Endothelial cell of umbilical vein (primary cell): ENCODE data around the gene VSIG10. TPM values are rescaled to one million over a fixed set of nuclear protein-coding genes. Genes with fewer than 3 reads are reported as not detected.

Experiments
- Bru-seq: library from RNA; stranded (reverse); fragments of 400-500 nt; gene quantifications from one replicate; lab custom pipeline; 2021; lab: Mats Ljungman, UMichigan
- BruChase-seq, 2 experiments: library from RNA; stranded (reverse); fragments of 400-500 nt; gene quantifications; one replicate each; lab custom pipeline; 2021; lab: Mats Ljungman, UMichigan
- BruUV-seq: library from RNA; stranded (reverse); fragments of 400-500 nt; replicated peaks from 2 replicates; lab custom pipeline; 2021; lab: Mats Ljungman, UMichigan
- CTCF ChIA-PET: fragments of 300-600, 350-600 bp; sonication (Branson Sonifier 250); formaldehyde crosslinking; loops from one replicate; lab custom pipeline; 2021; ENCODE audit warnings: antibody characterized with exemption, inconsistent platforms; lab: Charles Lee
- POLR2A ChIA-PET: fragments of 300-600, 350-600 bp; sonication (Branson Sonifier 250); formaldehyde crosslinking; loops from one replicate; lab custom pipeline; 2021; ENCODE audit warnings: antibody characterized with exemption, inconsistent platforms; lab: Charles Lee
- DNase-seq: peaks from one replicate; pipeline ENCODE4 v3.0.0-alpha.2; 2011; ENCODE audit warnings: low read depth, low spot score
- FAIRE-seq: peaks from 2 replicates; lab custom pipeline; 2011; peaks lifted over from hg19 to GRCh38; lab: Jason Lieb, UNC
- H2AFZ ChIP-seq: 2 replicates; pipeline ENCODE4 v1.6.0; 2012; ENCODE audit warnings: low read depth, low read length, control low read depth, inconsistent platforms
- H3K27ac ChIP-seq: 2 replicates; pipeline ENCODE4 v1.5.1; 2011; ENCODE audit warnings: low read depth, mild to moderate bottlenecking, control low read depth, low read length, moderate library complexity; ENCODE audit not compliant: insufficient read depth
- H3K27me3 ChIP-seq, 2 experiments: 2 replicates each; pipeline versions ENCODE4 v1.6.0 to v1.6.1; 2011; ENCODE audit warnings: low read length in 2 of 2, mixed read lengths in 1 of 2; ENCODE audit not compliant: control insufficient read depth in 2 of 2, insufficient read depth in 2 of 2
- H3K36me3 ChIP-seq, 2 experiments: 2 replicates in 1 of 2; 3 replicates in 1 of 2; pipeline ENCODE4 v1.5.1; 2011; ENCODE audit warnings: low read length in 2 of 2, mild to moderate bottlenecking in 1 of 2, moderate library complexity in 1 of 2; ENCODE audit not compliant: control insufficient read depth in 2 of 2, insufficient read depth in 2 of 2; ENCODE audit errors: extremely low read depth in 1 of 2
- H3K4me1 ChIP-seq: 3 replicates; pipeline ENCODE4 v1.5.1; 2011; ENCODE audit warnings: mild to moderate bottlenecking, low read length; ENCODE audit not compliant: control insufficient read depth, insufficient read depth; ENCODE audit errors: extremely low read depth
- H3K4me2 ChIP-seq: 2 replicates; pipeline ENCODE4 v1.6.1; 2011; ENCODE audit warnings: low read length, control low read depth, mixed read lengths; ENCODE audit not compliant: insufficient read depth
- H3K4me3 ChIP-seq, 3 experiments: fragments of 200-600 bp in 1 of 3; sonication (generic), shearing (Covaris generic) in 1 of 3; replicated peaks in 1 of 3; 2 replicates each; pipeline ENCODE4 v1.5.1; 2011 to 2016; ENCODE audit warnings: control low read depth in 3 of 3, low read length in 3 of 3, mild to moderate bottlenecking in 2 of 3, inconsistent platforms in 1 of 3, low read depth in 1 of 3, moderate library complexity in 1 of 3; ENCODE audit not compliant: insufficient read depth in 1 of 3
- H3K79me2 ChIP-seq: 2 replicates; pipeline ENCODE4 v1.6.0; 2012; ENCODE audit warnings: low read length, inconsistent platforms; ENCODE audit not compliant: control insufficient read depth, insufficient read depth
- H3K9ac ChIP-seq: replicated peaks from 2 replicates; pipeline ENCODE3; 2011; ENCODE audit warnings: low read length, control low read depth; ENCODE audit not compliant: insufficient read depth; ENCODE audit errors: extremely low read depth
- H3K9me1 ChIP-seq: replicated peaks from 3 replicates; pipeline ENCODE4 v1.6.0; 2011; ENCODE audit warnings: mild to moderate bottlenecking, low read length; ENCODE audit not compliant: control insufficient read depth, insufficient read depth; ENCODE audit errors: extremely low read depth
- H3K9me3 ChIP-seq: replicated peaks from 2 replicates; pipeline ENCODE4 v1.5.1; 2012; ENCODE audit warnings: low read length, inconsistent platforms; ENCODE audit not compliant: control insufficient read depth, insufficient read depth
- H4K20me1 ChIP-seq: replicated peaks from 2 replicates; pipeline ENCODE3; 2011; ENCODE audit warnings: mild to moderate bottlenecking, low read length; ENCODE audit not compliant: control insufficient read depth, insufficient read depth; ENCODE audit errors: extremely low read depth
- CTCF ChIP-seq, 2 donors: IDR thresholded peaks; 1 replicate in 1 of 2; 2 replicates in 1 of 2; pipeline ENCODE4 v1.5.1; 2011; ENCODE audit warnings: low read length in 2 of 2, mild to moderate bottlenecking in 2 of 2, moderate library complexity in 2 of 2, control low read depth in 1 of 2, inconsistent platforms in 1 of 2, low read depth in 1 of 2; ENCODE audit not compliant: insufficient read depth in 1 of 2; ENCODE audit errors: extremely low read depth in 1 of 2
- GATA2 ChIP-seq: IDR thresholded peaks from 2 replicates; pipeline ENCODE4 v1.7.0; 2011; ENCODE audit warnings: low read depth, mild to moderate bottlenecking, moderate library complexity, mixed read lengths, low read length; ENCODE audit not compliant: insufficient read length, insufficient read depth
- POLR2AphosphoS5 ChIP-seq: IDR thresholded peaks from 2 replicates; pipeline ENCODE4 v1.6.1; 2012; ENCODE audit warnings: low read depth, mild to moderate bottlenecking, control low read depth, low read length, moderate library complexity; ENCODE audit not compliant: insufficient read depth
- dilution Hi-C: fragments of 300-500 bp; cut with MboI; formaldehyde crosslinking; loops from one replicate; pipeline ENCODE4 v1.15.0; 2019; ENCODE audit warnings: low sequenced_read_pairs; ENCODE audit not compliant: extremely low pct_ligation_motif_present
- intact Hi-C: fragments of 100-400 bp; cut with micrococcal nuclease; formaldehyde crosslinking; loops from one replicate; pipeline ENCODE4 v1.10.0; 2022
- long read RNA-seq: library from polyadenylated mRNA; stranded (forward); transcript quantifications from one replicate; pipeline ENCODE4 v2.0.0, GENCODE V29; 2021
- polyA minus RNA-seq, 3 experiments: library from RNA; depleted of rRNA, polyadenylated mRNA; stranded (reverse); fragments of >200 nt; gene quantifications; 1 replicate in 1 of 3; 2 replicates in 2 of 3; pipeline ENCODE4 v1.2.3, GENCODE V29; 2011
- polyA plus RNA-seq, 4 experiments: library from polyadenylated mRNA; depleted of rRNA in 3 of 4; stranded (reverse) in 3 of 4; unstranded in 1 of 4; fragments of >200 nt; gene quantifications; 2 replicates each; pipeline versions ENCODE4 v1.2.1 to v1.2.3, GENCODE V29; 2011 to 2012; ENCODE audit warnings: missing spikeins in 1 of 4
- total RNA-seq: library from RNA; stranded (reverse); gene quantifications from 2 replicates; pipeline ENCODE4 v1.2.3, GENCODE V29; 2021
- TF ChIP-seq, protein P1 (sequence below): IDR thresholded peaks from 2 replicates; pipeline ENCODE4 v1.6.1; 2011; ENCODE audit not compliant: insufficient read depth, insufficient read length

The VSIG10 gene, protein sequence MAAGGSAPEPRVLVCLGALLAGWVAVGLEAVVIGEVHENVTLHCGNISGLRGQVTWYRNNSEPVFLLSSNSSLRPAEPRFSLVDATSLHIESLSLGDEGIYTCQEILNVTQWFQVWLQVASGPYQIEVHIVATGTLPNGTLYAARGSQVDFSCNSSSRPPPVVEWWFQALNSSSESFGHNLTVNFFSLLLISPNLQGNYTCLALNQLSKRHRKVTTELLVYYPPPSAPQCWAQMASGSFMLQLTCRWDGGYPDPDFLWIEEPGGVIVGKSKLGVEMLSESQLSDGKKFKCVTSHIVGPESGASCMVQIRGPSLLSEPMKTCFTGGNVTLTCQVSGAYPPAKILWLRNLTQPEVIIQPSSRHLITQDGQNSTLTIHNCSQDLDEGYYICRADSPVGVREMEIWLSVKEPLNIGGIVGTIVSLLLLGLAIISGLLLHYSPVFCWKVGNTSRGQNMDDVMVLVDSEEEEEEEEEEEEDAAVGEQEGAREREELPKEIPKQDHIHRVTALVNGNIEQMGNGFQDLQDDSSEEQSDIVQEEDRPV
- total RNA-seq (38.4 and 38.6 TPM in 2 replicates), polyA plus RNA-seq (16.1 and 16.3 TPM in 2 replicates), polyA minus RNA-seq (57.9 and 81.7 TPM in 2 replicates), Bru-seq, nascent RNA (percentile 56 among the genes with signal in this experiment), BruChase-seq, experiment 1, labeled RNA remaining after a 6-hour chase (percentile 74 among the genes with signal in this experiment), BruChase-seq, experiment 2, labeled RNA remaining after a 2-hour chase (percentile 63 among the genes with signal in this experiment)
- 12.5 and 13.9 TPM in 2 replicates for polyA plus RNA-seq (2011; cell fraction: cytosol; rRNA removed)
- 33.1 and 33.8 TPM in 2 replicates for polyA plus RNA-seq (2011; cell fraction: nucleus; rRNA removed)
- 19.3 and 21.7 TPM in 2 replicates for polyA plus RNA-seq (2012)
- polyA minus RNA-seq (2011; cell fraction: cytosol; rRNA and poly(A)+ RNA removed), result 26.2 TPM
- polyA minus RNA-seq (2011; cell fraction: nucleus; rRNA and poly(A)+ RNA removed), result 29.0 and 42.3 TPM in 2 replicates
- long read RNA-seq, transcript VSIG10-209 (2 exons, 730 nt), result major isoform, 12 of 31 reads
- long read RNA-seq, partial matches to known transcripts, result 3 of 31 reads
- long read RNA-seq, other reads (novel, unspliced or antisense), result 16 of 31 reads

DNA sequence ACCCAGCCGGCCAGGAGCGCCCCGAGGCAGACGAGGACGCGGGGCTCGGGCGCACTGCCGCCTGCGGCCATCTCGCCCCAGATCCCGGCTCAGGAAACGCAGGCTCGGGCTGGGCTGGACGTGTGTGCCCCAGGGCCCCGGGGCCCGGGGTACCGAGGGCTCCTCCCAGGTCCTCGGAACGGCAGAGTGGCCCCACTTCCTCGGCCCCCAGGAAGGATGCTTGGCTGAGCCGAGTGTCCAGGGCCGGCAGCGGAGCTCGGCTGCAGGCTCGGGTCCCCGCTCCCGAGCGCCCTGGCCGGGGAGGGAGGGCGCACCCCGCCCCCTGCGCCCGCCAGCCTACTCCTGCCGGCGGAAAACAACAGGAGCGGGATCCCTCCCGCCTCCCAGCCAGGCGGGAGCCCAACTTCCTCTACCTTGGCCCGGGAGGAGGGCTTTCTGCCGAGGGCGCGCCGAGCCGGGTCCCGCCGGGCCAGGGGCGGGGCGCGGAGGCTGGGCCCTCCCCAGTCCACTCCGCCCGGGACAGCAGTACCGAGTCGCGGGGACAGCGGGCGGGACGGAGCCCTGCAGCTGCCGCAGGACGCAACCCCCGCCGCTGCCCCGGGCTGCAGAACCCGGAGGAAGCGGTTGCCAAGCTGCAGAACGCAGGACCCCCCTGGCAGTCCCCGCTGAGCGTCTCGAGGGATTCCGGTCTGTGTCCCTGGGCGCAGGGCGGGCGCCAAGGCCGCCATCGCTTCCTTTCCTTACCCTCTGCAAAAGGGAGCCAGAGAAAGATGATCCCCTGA lies at the start of gene VSIG10:
VSIG10 (minus strand) TSS at position 411 of the 782 bp plus-strand sequence; CDS start at position 71, 340 bp downstream.
- H3K4me1 ChIP-seq, result peaks cover 11% of the 10 kb centered on the region
- intact Hi-C loops, result loop anchor here (1.0 to 5.0 kb wide), 5 partner anchors 18 to 227 kb away; partner anchors contain the start of genes PEBP1, RFC5 and WSB2
- H3K79me2 ChIP-seq, result no peaks in the 10 kb centered on the region
- H3K9me3 ChIP-seq, result no peaks in the 10 kb centered on the region
- H3K9me1 ChIP-seq, result no peaks in the 10 kb centered on the region
- peak; percentile 60 for TF ChIP-seq POLR2AphosphoS5
- TF ChIP-seq, protein P1, sequence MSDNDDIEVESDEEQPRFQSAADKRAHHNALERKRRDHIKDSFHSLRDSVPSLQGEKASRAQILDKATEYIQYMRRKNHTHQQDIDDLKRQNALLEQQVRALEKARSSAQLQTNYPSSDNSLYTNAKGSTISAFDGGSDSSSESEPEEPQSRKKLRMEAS, result no peak
- TF ChIP-seq CTCF (IDR thresholded peaks at IDR 0.05; ENCODE audit: extremely low read depth in 1 of 2, insufficient read depth in 1 of 2, low read depth in 1 of 2, low read length in 2 of 2), result no peak
- no peak for TF ChIP-seq GATA2
- ChIA-PET POLR2A (no interaction called here), CTCF (interaction anchor here (0.6 to 2.3 kb wide), 4 partner anchors 17 to 229 kb away, joined by 3 to 9 read pairs (median 4); no protein-coding TSS in a partner anchor)
- FAIRE-seq (peak; percentile 89), DNase-seq (peak; percentile 74)
- H3K4me3 ChIP-seq, result peak within 1 kb of the TSS; percentile 48 to 78 (median 52)
- no peaks in the 10 kb centered on the region for H3K27me3 ChIP-seq
- BruUV-seq, result TSS peak; percentile 31
- H3K27ac ChIP-seq, result peak within 1 kb of the TSS; percentile 61
- no peaks in the 10 kb centered on the region for H4K20me1 ChIP-seq
- peak within 1 kb of the TSS; percentile 83 for H3K9ac ChIP-seq
- dilution Hi-C loops, result no loop called here
- H2AFZ ChIP-seq, result peak within 1 kb of the TSS; percentile 93
- peak within 1 kb of the TSS; percentile 88 for H3K4me2 ChIP-seq
- no peaks in the 10 kb centered on the region for H3K36me3 ChIP-seq
